IMR-90 (cell line): Measurements from ENCODE around the gene RWDD1.

Source experiments
- BHLHE40 ChIP-seq: fragments of 150-350 bp; IDR thresholded peaks from 2 replicates; pipeline ENCODE4 v1.6.1; 2016; ENCODE audit warnings: mild to moderate bottlenecking, low read depth, low read length
- CHD1 ChIP-seq: IDR thresholded peaks from 2 replicates; pipeline ENCODE4 v1.6.1; 2012; ENCODE audit warnings: low read depth, low read length, improper control_type of control experiment
- CTCF ChIP-seq: conservative IDR thresholded peaks from 2 replicates; pipeline ENCODE4 v1.5.1; 2012; ENCODE audit warnings: mild to moderate bottlenecking, low read depth, low read length, improper control_type of control experiment
- FOS ChIP-seq: fragments of 150-350 bp; IDR thresholded peaks from 2 replicates; pipeline ENCODE4 v1.6.1; 2016; ENCODE audit warnings: low read depth, low read length
- MAFK ChIP-seq: IDR thresholded peaks from 2 replicates; pipeline ENCODE4 v1.6.1; 2012; ENCODE audit warnings: low read depth, low read length, improper control_type of control experiment
- MXI1 ChIP-seq: IDR thresholded peaks from 2 replicates; pipeline ENCODE4 v1.6.1; 2012; ENCODE audit warnings: low read depth, mild to moderate bottlenecking, low read length, moderate library complexity, borderline replicate concordance
- NFE2L2 ChIP-seq: fragments of 150-350 bp; IDR thresholded peaks from 2 replicates; pipeline ENCODE4 v1.6.1; 2016; ENCODE audit warnings: low read depth, mild to moderate bottlenecking, low read length
- POLR2A ChIP-seq: IDR thresholded peaks from 2 replicates; pipeline ENCODE4 v1.6.1; 2012; ENCODE audit warnings: mild to moderate bottlenecking, low read depth, low read length
- RAD21 ChIP-seq: IDR thresholded peaks from 2 replicates; pipeline ENCODE4 v1.6.1; 2012; ENCODE audit warnings: low read length, improper control_type of control experiment
- RCOR1 ChIP-seq: IDR thresholded peaks from 2 replicates; pipeline ENCODE4 v1.6.1; 2012; ENCODE audit warnings: mild to moderate bottlenecking, low read length, improper control_type of control experiment; ENCODE audit not compliant: insufficient replicate concordance
- SMC3 ChIP-seq: fragments of 150-350 bp; IDR thresholded peaks from 2 replicates; pipeline ENCODE4 v1.6.1; 2016; ENCODE audit warnings: low read depth, mild to moderate bottlenecking, antibody characterized with exemption, low read length, moderate library complexity
- USF2 ChIP-seq: fragments of 150-350 bp; IDR thresholded peaks from 2 replicates; pipeline ENCODE4 v1.6.1; 2017; ENCODE audit warnings: mild to moderate bottlenecking, antibody characterized with exemption, low read length, low read depth

- TF ChIP-seq CTCF (no peak), USF2 (no peak), POLR2A (no peak), RAD21 (no peak), SMC3 (no peak), CHD1 (no peak), FOS (no peak), BHLHE40 (no peak), RCOR1 (no peak), NFE2L2 (no peak), MXI1 (no peak), MAFK (no peak)
Measured at GRCh38 chr6:116564311-116564710, 7.0 kb upstream of the RWDD1 start.
